Stimulated activated CD4-positive, alpha-beta T cell treated with anti-CD3 and anti-CD28 coated beads, Interleukin-12 subunit alpha, Interleukin-12 subunit beta, amount 100 ng/mL, for 4 hours (primary cell): ENCODE results near the gene CYP19A1.

ENCODE experiments used
- DNase-seq: peaks from one replicate; pipeline ENCODE4 v3.0.0-alpha.2; 2020

CYP19A1 gene

DNA sequence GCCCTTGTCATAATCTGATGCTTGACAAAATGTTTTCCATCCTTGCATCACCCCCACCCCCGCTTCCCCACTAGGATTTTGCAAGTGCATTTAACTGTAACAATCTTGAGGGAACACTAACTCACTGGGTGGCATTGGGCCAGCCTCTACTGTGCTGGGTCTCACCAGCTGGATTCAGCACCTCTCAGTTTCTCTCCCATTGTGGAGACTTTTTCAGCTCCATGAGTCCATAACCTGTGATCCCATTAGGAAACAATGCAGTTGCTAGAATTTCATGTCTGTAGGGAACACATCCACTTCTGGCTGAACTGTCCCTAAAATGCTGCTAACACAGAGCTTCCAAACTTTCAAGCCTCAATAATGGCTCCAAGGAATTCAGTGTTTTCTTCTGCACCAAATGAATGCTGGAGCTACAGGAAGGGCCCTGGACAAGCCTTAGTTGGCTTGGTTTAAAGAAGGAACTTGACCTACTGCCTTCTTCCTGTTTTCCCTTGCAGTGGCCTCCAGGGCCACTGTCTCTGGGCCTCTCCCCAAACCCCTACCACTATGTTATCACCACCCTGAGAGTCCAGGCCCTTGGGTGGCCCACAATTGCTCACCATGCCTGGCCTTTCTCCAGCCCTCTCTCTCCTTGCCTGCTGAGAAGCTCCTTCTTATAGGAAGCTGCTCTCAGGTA, 15.6 kb downstream of the CYP19A1 start:
- DNase-seq, result no peak

DNA sequence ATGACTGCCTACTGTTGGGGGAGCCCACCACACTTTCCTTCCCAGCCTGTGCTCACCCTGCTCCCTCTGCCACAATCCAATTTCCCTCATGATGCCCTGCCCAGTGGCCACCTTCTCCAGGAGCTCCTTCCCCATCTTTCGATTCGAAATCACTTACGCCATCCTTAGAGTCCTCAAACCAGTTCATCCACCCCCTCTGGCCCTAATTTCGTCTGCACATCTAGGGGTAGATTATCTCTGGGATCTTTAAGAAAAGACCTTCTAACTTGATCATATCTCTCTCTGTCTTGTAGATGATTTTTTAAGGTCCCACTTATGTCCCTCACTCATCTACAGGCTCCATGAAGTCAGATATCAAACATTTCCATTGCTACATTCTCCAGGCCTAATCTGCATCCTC, 17.1 kb downstream of the CYP19A1 start:
- DNase-seq, result no peak

- no peak for DNase-seq
Observed at GRCh38 chr15:51320843-51321242, 17.6 kb downstream of the CYP19A1 start.

- DNase-seq, result no peak
Observed at GRCh38 chr15:51319539-51319938, 18.9 kb downstream of the CYP19A1 start.

DNA sequence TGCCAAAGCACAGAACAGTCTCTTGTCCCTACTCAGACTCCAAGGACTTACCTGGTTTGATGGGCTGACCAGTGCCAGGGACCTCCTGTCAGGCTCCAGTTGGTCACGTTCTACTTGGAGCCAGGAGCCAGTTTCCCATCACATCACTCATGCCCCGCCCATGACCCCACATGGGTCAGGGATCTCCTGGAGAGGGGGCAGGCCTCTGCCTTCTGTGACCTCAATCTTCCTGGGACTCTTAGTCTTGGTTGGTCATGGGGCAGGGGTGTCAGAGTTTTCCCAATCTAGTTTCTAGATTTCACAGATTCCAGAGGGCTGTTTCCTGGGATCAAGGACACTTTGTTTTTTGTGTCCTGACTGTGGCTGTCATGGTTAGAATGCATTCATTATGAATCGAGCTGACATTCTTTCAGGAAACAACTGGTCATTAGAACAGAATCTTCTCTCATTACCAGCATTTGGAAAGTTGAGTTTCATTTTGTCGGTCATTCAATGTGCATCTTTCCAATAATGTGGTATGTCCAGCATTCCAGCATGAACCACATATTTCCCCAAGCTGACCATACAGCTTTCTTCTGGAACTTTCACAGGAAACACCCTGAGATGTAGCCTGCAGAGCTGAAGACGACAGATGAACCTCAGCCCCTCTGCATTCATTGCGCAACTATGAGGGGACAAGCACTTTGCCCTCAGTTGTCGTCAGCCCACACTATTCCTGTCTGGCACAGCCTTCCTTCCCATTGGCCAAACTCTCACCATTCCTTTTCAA, 19.8 kb downstream of the CYP19A1 start:
- no peak for DNase-seq

- DNase-seq, result no peak
Observed at GRCh38 chr15:51316636-51317035, 21.8 kb downstream of the CYP19A1 start.

DNA sequence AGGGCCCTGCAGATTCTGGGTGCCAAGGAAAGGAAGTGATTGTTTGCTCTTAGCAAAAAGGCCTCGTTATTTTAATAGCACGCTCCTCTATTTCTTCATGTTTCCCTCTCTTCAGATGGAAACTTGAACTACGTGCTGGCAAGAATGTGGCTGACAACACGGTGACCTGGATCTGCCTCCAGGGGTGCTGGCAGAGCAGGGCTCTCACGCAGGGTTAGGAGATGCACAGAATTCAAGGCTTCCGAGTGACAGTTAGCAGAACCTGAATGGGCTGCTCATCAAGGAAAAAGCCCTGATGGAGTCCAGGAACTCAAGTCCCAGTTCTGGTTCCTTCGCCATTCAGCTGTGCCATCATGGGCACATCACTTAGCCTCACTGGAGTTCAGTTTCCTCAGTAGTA, 22.7 kb downstream of the CYP19A1 start:
- no peak for DNase-seq

DNA sequence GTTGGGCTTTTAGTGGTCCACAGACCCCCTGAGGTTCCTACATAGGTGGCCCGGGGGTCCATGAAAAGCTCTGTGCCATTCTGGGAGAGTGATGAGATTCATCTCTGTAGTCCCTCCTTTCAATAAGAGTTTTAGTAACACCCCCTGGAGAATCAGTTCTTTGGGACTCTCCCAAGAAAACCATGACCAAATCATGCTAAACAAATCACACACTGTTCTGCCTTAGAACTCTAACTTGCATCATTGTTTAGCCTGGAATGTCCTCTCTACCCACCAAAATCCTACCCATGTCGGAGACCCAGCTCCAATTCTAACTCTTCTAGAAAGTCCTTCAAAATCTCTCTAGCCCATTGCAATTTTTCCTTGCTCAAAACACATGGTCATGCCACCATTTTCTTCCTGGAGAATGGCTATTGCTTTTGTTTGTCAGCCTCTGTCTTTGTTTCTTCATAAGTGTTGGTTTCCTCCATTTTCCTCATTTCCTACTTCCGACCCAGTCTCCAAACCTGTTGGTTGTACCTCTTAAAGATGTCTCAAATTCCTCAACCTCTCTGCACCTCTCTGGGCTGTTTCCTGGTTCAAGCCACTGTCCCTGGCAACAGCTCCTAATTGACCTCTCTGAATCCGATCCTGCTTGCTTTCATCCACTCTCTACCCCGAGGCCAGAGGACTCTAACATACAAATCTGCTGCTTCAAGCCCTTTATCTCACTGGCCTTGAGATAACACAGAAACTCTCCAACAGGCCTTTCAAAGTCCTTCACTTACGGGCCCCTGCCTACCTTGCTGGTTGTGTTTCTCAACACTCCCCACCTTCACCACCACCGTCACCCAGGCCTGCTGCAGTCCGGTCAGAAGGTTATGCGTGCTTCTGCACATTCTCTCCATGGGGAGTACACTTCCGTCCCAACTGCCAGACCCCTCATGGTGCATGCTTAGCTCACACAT, 23.7 kb downstream of the CYP19A1 start:
- DNase-seq, result no peak

- DNase-seq, result no peak
Observed at GRCh38 chr15:51313644-51314280, 24.6 kb downstream of the CYP19A1 start.

DNA sequence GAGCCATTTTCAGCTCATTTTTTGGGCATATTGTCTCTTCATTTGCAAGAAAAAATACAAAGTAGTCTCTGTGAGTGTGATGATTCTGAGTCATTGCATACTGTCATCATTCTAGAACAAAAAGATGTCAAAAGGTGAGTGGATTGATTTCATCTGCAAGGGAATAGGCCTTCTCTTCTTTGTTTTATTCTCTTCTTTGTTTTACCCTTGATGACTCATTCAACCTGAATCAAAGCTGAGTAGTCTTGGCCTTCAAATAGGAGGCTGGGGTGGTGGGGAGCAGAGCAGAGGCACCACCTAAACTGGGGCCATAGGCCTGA, 25.4 kb downstream of the CYP19A1 start:
- no peak for DNase-seq

DNA sequence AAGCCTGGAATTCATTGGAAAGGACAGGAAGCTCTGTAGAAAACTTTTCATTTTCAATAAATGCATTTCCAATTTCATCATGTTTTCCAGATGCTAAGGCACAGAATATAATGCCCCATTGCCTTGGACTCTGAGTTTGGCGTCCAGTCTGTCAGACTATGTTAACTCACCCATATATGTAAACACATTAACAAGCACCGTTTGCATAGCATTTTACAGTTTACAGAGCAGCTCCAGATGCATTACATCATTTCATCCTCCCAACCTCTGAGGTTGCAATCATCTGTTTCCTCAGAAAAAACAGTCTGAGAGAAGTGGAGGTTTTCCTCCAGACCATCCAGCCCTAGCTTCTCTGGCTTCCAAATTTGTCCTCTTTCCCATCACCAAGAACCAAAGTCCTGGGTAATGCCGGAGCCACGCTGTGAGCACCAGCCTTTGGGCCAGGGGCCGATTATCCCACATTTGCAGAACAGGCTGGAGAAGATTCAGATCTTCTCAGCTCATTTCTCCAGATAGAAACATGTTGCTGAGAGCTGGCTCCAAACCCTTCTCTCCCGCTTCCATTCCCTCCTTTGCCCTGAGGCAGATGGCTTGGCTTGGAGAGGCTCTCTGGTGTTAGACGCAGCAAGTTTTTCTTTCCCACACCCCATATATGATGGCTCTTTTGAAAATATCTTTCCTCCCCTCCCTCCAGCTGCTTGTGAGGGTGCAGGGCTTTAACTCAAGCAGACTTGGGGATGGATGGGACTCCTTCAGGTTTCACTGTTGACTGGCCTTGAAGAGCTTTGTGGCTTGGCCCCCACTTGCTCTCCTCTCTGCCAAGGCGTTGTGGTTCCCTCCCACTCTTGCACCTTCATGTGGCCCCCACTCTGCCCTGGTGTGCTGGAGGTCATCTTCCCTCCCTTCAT, 26.0 kb downstream of the CYP19A1 start:
- no peak for DNase-seq

GRCh38 chr15:51311510-51311909, 26.9 kb downstream of the CYP19A1 start:
- no peak for DNase-seq

DNA sequence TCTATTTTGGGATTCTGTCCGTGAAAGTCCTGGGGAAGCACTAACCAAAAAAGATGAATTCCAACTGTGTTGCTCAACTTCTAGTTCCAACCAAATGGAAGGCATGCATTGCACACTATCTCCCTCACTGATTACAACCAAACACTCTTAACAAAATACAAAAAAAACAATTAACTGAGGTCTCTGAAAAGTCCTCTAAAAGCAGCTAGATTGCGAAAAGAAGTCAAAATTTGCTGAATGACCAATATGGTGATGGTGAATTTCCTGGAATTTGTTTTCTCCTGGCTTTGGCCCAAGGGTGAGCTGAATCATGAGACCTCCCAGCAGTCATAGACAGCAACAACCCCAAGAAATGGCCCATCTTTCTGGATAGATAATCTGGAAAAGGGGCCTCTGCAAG, 28.3 kb downstream of the CYP19A1 start:
- no peak for DNase-seq

DNA sequence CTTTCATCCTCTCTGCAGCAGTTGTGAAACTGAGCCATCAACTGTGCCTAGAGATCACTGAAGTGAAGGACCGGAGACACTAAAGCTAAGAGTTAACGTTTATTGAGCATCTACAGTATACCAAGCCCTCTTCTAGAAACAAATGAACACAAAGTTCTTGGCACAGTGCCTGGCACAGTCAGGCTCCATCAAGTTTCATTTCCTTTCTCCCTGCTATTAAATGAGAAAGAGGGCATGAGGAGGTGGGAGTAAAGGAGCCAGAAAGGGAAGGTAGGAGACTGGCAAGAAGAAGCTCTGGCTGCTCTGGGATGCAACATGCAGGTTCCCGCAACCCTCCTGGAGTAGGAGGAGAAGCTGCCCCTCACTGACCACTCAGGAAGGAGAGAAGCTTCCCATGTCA, 30.6 kb downstream of the CYP19A1 start:
- DNase-seq, result no peak

DNA sequence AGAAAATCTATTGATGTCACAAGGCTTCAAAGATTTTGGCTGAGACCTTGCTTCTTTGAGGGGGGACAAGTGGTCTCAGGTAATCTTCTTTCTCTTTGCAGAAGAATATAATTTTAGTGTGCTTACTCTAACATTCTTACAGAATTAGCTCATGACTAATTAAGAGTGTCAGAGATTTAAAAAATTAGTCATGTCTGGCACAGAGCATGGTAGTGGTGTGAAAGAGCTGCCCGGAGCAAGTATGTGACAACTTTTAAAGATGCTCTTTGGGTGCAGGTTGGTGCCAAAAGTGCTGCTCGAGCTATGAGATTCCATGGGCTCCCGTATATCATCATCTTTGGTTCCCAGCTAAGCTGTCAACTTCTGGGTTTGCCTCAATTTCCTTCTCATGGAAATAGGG, 31.1 kb downstream of the CYP19A1 start:
- no peak for DNase-seq

DNA sequence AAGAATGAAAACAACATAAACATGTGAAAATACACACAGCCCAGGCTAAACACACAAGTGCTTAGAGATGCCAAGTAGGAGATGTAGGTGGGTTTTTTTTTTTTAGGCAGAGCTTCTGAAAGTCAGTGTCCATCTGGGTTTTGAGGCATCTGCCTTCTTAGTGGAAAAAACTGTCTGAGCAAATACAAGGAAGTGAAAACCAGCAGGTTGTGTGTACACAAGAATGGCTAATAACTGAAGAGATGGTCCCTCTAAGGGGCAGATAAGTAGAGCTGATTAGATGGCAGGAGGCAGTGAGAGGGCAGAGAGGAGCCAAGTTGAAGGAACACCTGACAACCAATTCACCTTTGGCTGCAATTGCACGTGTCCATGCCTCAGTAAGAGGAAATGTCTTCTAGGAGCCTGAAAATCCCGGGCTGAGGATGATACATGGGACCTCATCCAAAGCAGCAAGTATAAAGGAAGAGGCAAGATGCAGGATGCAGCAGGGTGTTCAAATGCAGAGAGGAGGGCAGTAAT, 34.9 kb downstream of the CYP19A1 start:
- no peak for DNase-seq

DNA sequence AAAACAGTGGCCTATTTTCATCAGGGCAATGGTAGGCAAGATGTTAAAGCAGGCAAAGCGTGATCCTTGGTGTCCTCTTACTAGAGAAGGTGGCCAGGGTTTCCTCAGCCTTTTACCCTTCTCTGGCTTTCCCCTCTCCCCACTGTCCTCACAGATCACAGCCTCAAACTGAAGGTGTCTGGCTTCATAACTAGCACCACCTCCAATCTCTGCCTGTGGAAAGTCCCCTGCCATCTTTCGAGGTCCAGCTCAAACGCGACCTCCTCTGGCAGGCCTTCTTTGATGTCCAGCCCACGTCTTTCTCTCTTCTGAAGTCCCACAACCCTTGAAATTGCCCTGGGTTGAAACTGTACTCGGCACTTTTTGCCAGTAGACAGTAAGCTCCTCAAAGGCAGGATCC, 35.9 kb downstream of the CYP19A1 start:
- no peak for DNase-seq

- DNase-seq, result no peak
Observed at GRCh38 chr15:51299187-51300015, 39.0 kb downstream of the CYP19A1 start.

GRCh38 chr15:51298620-51299019, 39.8 kb downstream of the CYP19A1 start:
- DNase-seq, result no peak

GRCh38 chr15:51290720-51291119, 47.7 kb downstream of the CYP19A1 start:
- no peak for DNase-seq

GRCh38 chr15:51289290-51289689, 49.1 kb downstream of the CYP19A1 start:
- DNase-seq, result no peak
